NCI-H446 treated with DMSO at 0.1 percent for 48 hours (cell line): ENCODE data around the gene ACTRT2.

ENCODE experiments used
- DNase-seq: peaks from one replicate; lab custom pipeline; 2025; lab: John Stamatoyannopoulos, UW

The ACTRT2 gene

DNA sequence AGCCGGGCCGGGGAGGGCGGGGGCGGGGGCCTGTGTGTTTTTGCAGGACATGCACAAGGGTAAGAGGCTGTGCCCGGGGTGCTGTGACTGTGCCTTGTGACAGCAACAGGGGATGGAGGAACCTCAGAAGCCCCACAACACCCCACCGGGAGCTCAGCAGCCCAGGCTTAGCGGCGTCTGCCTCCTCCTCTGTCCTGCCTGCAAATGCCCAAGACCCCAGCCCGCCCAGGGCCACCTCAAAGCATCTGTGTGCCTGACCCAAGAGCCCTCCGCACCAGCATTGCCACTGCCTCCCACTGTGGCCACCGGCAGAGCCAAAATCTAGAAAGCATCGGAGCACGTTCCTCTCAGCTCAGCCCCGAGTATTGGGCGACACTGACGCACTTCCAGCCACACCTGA lies 2.7 kb upstream of the ACTRT2 start:
- DNase-seq, result no peak

GRCh38 chr1:3019007-3019515 lies 2.2 kb upstream of the ACTRT2 start:
- DNase-seq, result no peak

DNA sequence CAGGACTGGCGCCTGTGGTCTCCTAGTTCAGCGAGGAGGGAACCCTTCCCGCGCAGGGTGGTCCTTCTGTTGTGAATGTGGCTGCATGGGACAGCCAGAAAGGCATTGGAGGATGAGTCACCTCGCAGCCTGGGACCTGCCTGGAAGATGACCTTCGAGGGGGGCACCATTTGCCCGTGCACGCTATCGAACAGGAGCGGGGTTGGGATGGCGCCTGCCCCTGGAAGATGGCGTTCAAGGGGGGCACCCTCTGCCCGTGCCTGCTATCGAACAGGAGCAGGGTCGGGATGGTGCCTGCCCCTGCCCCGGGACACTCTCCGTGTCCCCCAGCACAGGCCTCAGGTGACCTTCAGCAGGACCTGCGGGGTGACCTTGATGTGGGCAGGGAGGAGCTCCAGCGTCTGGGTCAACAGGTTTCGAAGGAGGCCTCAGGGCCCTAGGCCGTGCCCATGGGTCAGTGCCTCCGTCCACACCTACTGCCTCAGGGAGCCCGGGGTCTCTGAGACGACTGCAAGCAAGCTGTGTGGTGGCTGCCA lies 1.7 kb upstream of the ACTRT2 start:
- no peak for DNase-seq

DNA sequence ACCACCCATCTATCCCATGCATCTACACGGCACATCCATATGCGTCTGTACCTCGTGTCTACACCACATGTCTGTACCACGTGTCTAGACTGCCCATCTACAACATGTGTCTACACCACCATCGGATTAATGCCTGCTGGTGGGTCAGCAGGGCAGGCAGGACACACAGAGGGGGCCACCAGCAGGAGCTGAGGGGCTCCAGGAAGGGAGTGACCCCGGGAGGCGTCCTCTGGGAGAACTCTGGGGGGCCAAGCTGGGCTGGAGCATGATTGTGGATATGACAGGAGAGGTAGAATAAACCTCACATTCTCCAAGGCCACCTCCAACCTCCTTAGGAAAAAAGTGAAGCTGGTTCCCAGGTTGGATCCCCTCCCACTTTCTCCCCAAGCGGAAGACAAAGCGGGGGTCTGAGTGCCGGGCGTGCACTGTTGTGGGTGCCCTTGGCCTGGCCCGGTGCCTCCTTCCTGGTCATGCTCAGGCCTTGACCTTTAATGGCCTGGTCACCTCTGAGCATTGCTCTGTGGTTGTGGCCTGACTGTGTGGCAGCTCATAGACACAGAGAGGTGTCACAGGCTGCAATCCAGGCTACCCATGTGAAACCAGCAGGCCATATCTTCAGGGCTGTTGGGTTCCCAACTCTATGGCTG lies 881 bp upstream of the ACTRT2 start:
- DNase-seq, result no peak

DNA sequence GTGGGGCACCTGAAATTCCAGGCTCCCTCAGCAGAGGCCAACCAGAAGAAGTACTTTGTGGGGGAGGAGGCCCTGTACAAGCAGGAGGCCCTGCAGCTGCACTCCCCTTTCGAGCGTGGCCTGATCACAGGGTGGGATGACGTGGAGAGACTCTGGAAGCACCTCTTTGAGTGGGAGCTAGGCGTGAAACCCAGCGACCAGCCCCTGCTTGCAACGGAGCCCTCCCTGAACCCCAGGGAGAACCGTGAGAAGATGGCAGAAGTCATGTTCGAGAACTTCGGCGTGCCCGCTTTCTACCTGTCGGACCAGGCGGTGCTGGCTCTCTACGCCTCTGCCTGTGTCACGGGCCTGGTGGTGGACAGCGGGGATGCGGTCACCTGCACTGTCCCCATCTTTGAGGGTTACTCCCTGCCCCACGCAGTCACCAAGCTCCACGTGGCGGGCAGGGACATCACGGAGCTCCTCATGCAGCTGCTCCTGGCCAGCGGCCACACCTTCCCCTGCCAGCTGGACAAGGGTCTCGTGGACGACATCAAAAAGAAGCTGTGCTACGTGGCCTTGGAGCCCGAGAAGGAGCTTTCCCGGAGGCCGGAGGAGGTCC lies 634 bp downstream of the ACTRT2 start:
- no peak for DNase-seq

DNA sequence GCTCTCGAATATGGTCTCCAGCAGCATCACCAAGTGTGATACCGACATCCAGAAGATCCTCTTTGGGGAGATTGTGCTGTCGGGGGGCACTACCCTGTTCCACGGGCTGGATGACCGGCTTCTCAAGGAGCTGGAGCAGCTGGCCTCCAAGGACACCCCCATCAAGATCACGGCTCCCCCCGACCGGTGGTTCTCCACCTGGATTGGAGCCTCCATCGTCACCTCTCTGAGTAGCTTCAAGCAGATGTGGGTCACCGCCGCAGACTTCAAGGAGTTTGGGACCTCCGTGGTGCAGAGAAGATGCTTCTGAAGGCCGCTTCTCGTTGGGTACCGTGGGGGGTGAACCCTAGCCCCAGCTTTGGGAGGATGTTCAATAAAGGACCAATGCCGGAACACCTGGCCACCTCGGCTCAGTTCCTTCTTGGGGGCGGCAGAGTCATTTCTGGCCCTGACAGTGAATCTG lies 1.3 kb downstream of the ACTRT2 start:
- DNase-seq, result no peak

DNA sequence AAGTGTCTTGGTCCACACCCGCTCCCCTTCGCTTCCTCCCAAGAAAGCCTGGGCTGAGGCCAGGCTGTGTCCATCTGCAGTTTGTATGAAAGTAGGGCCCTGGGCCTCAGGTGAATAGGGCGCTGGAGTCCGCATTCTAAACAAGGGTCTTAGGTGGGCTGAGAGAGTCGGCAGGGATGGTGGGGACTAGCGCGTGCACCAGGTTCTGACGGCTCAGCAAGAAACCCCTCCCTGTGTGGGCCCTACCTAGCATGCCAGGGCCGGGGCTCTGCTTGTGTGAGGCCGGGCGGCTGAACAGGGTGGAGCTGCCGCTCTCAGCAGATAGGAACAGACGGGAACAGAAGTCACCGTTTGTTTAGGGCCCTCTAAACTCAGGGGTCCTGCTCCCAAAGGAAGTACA lies 1.7 kb downstream of the ACTRT2 start:
- DNase-seq, result no peak

DNA sequence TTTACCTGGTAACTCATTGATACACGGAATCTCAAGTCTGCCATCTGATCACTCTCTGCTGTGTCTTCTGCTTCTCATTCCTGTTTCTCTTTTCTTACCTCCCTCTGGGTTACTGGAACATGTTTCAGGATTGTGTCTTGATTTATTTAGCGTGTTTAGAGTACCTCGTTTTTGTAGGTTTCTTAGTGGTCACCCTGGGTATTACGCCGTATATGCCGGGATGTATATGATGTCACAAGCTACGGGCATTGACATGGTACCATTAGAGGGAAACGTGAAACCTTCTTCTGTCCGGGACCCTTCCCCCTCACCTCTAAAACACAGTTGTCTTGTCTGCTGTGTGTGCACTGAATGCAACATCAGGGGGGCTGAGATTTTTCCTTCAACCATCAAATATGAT lies 2.8 kb downstream of the ACTRT2 start:
- DNase-seq, result no peak

GRCh38 chr1:3024588-3024987 lies 3.3 kb downstream of the ACTRT2 start:
- DNase-seq, result no peak

DNA sequence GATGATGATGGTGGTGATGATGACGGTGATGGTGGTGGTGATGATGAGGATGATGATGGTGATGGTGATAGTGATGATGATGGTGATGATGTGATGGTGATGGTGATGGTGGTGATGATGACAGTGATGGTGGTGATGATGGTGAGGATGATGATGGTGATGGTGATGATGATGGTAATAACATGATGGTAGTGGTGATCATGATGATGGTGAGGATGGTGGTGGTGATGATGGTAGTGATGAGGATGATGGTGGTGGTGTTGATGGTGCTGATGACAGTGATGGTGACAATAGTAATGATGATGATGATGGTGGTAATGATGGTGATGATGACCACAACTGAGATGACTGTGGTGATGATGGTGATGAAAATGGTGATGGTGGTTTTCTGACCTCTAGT lies 4.9 kb downstream of the ACTRT2 start:
- DNase-seq, result no peak

GRCh38 chr1:3026581-3027391 lies 5.5 kb downstream of the ACTRT2 start:
- DNase-seq, result no peak

DNA sequence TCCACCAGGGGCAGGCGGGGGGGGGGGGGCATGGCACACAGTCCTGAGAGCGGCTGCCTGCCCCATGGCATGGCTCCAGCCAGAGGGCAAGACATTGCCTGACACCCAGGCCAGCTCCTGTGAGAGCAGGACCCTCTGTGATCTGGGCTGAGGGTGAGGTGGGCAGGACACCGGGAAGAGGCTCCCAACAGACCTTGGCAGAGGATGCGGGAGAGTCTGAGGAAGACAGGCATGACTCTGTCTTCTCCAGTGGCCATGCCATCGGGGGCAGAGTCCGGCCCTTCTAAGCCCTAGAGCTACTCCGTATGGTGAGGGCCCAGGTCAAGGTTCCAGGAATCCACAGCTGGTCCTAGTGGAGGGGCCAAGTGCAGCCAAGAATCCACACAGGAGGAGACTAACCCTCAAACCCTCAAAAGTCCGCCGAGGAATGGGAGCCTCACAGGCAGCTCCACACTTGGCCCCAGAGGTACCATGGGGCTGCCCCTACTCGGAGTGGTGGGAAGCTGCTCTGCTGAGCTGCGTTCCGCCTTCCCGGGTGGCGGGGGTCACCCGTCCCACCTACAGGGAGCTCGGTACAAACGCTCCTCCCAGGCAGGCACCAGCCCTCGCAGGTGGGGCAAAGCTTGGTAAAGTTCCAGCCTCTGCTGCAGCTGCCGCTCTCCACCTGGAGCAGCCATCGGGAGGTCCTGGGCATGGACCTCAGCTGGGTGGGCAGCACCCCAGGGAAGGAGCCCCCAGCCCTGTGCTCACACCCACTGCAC lies 6.5 kb downstream of the ACTRT2 start:
- DNase-seq, result no peak

GRCh38 chr1:3028531-3029282 lies 7.4 kb downstream of the ACTRT2 start:
- no peak for DNase-seq

GRCh38 chr1:3029481-3029961 lies 8.3 kb downstream of the ACTRT2 start:
- no peak for DNase-seq

- no peak for DNase-seq
These were observed 8.9 kb downstream of the ACTRT2 start for GRCh38 chr1:3029991-3030662.

- no peak for DNase-seq
These were observed 9.6 kb downstream of the ACTRT2 start for GRCh38 chr1:3030663-3031381.

DNA sequence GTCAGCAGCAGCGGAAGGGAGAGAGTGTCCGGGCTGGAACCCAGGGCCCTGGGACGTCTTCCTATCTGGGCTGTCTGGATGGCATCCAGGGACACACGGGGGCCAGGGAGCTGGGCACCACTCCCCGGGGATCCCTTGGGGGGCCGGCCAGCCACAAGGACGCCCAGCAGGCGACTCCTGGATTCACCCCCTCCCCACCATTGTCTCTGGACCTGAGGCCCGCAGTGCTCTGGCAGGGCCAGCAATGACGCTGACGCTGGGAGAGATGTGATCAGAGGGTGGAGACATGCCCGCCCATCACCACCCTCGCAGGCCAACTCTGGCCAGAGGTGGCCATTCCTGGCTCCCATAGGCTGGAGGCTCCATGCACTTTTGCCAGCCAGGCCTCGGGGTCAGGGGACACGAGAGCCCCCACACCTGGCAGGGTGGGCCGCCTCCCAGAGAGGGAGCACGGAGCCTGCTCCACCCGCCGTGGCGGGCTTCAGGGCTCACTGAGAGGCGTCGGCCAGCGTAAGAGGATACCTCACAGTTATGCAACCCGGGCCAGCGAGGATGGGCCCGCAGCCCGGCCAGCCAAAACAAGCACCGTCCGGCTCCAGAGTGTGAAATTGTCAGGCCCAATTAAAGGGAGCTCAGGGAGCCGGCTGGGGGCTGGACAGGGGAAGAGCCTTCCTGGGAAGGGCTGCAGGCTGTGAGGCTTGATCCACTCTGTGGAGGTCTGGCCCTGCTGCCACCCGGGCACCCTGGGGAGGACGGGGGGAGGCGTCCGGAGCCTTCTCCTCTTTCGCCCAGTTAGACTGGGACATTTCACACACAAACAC lies 10.3 kb downstream of the ACTRT2 start:
- DNase-seq, result no peak

GRCh38 chr1:3032371-3033039 lies 11.2 kb downstream of the ACTRT2 start:
- DNase-seq, result no peak
